ENCODE data around the gene KCNQ1.

Gene KCNQ1

DNA sequence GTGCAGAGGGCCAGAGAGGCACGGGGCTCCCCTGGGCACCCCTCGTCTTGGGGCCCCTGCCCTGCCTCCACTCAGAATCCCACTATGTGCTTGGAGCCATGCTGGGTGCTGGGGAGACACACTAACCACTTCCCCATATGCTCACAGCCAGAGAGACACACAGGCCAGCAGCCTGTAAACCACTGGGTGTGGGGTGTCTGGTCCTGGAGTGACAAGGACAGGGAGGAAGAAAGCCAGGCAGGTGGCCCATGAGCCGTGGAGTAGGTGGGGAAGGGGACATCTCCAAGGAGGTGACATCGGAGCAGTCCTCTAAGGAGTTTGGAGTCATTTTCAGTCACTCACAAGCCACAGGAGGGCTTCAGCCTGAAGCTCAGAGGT, 381.9 kb downstream of the KCNQ1 start:
- H3K4me1 Mint-ChIP-seq = no peaks in the 10 kb centered on the region
- peaks cover 17% of the 10 kb centered on the region for H3K9me3 Mint-ChIP-seq
- H3K4me3 Mint-ChIP-seq = no peak overlapping the region
- no peak overlapping the region for H3K27ac Mint-ChIP-seq
- no peaks in the 10 kb centered on the region for H3K27me3 Mint-ChIP-seq
- H3K36me3 Mint-ChIP-seq = peaks cover 29% of the 10 kb centered on the region

DNA sequence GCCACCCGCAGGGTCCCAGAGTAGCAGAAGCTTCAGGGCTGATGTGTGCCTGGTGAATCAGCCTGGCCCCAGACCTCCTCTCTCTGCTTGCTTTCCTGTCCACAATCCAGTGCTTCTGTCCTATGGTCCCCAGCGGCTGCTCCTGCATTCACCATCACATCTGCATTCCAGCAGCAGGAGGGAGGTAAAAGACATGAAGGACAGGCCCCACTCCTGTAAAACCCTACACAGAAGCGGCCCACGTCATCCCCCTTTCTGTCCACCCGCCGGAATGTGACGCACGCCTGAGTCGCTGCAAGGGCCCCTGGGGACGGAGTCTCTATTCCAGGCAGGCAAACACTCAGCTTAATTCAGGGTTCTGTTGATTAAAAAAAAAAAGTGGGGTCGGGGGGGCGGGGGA, 382.4 kb downstream of the KCNQ1 start:
- Mint-ChIP-seq H3K36me3 (peaks cover 25% of the 10 kb centered on the region), H3K27me3 (no peaks in the 10 kb centered on the region), H3K4me1 (no peaks in the 10 kb centered on the region), H3K9me3 (peaks cover 14% of the 10 kb centered on the region), H3K4me3 (no peak overlapping the region), H3K27ac (no peak overlapping the region)

DNA sequence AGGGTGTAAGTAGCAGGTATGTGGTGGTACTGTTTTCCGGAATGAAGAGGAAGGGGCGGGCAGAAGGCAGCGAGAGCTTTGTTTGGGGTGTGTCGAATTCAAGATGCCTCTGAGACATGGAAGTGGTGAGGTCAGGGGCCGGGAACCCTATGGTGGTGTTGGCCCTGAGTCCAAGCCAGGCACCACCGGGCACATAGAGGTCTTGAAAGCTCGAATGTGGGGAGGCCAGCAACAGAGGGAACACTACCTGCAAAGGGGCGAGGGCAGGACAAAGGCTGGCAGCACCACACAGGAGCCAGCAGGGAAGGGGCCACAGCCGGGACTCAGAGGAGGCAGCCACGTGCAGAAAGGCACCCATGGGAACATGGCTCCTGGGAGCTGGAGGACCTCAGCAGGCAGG, 383.0 kb downstream of the KCNQ1 start:
- H3K27ac Mint-ChIP-seq = no peak overlapping the region
- peaks cover 20% of the 10 kb centered on the region for H3K36me3 Mint-ChIP-seq
- no peaks in the 10 kb centered on the region for H3K4me1 Mint-ChIP-seq
- peaks cover 9% of the 10 kb centered on the region for H3K9me3 Mint-ChIP-seq
- no peaks in the 10 kb centered on the region for H3K27me3 Mint-ChIP-seq
- H3K4me3 Mint-ChIP-seq = no peak overlapping the region

DNA sequence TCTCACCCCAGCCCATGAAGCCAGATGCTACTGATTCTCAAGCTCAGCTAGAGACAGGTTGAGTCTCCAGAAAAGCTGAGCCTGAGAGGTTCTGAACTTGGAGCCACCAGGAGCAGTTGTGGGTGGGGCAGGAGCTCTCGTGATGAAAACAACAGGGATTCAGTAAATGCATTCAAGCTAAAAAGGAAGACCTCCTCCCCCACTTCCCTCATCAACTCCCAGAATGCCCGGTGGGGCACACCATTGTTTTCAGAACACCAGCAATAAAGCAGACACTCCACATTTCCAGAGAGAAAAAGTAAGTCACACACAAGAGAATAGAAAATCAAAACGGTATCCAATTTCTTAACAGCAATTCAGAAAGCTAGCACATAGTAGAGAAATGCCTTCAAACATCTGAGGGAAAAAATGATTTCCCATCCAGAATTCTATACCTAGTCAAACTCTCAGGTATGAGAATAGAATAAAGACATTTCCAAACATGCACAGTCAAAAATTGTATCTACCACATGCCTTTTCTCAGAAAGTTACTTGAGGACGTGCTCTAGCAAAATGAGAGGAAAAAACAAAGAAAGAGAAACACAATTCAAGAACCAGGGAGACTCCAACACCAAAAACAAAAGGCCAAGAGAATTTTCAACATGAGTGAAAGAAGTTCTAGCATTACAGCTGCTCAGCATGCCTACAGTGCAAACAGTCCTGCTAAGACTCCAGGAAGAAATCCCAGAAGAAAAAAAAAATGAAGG, 383.9 kb downstream of the KCNQ1 start:
- no peak overlapping the region for H3K27ac Mint-ChIP-seq
- H3K4me3 Mint-ChIP-seq = no peak overlapping the region
- H3K27me3 Mint-ChIP-seq = no peaks in the 10 kb centered on the region
- peaks cover 6% of the 10 kb centered on the region for H3K9me3 Mint-ChIP-seq
- H3K4me1 Mint-ChIP-seq = no peaks in the 10 kb centered on the region
- H3K36me3 Mint-ChIP-seq = peaks cover 17% of the 10 kb centered on the region

DNA sequence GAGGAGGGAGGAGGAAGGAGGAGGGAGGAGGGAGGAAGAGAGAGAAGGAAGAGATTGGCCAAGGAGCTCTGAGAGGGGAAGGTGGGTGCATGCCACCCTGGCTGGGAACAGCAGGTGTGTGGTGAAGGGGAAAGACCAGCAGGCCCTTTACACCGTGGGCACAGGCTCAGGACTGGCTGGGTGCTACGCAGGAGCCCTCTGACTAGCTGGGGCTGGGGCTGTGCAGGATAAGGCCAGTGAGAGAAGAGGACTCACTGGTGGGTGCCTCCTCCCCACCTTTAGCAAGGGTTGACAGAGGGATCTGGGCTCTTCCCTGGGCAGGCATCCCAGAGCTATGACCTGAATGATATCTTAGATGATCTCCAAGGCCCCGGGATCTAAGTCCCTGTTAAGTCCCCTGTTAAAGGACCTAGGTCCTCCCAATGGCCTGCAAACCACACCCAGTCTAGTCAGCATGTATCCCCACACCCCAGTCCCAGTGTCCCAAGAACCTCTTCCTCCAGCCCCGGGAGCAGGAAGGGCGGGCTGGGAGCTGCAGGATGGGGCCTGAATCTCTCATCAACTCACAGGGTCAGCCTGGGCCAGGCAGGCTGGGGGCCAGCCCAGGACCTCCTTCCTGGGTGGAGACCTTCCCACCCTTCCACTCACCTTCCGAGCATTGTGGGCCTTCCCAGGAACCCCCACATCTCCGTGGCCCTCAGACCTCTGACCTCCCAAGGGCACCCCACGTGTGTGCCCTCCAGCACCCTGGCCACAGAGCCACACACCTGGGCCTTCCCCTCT, 385.4 kb downstream of the KCNQ1 start:
- Mint-ChIP-seq H3K4me3 (no peak overlapping the region), H3K36me3 (peaks cover 17% of the 10 kb centered on the region), H3K4me1 (no peaks in the 10 kb centered on the region), H3K9me3 (peaks cover 6% of the 10 kb centered on the region), H3K27ac (no peak overlapping the region), H3K27me3 (no peaks in the 10 kb centered on the region)

DNA sequence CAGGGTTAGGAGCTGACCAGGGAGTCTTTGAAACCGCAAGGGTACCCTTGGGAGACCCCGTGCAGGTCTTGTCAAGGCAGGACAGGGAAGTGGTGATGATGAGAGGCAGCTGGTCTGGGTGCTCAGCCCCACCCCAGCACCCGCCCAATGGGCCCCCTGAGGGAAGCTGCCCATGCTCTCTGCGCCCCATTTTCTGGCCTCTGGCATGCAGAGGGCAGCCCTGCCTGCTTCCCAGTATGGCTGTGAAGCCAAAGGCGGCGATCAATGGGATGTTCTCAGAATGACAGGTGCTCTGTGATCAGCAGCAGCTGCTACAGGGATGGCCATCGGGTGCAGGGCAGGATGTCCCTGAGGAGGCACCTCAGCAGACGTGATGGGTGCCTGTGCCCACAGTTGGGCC, 386.1 kb downstream of the KCNQ1 start:
- Mint-ChIP-seq H3K36me3 (peaks cover 17% of the 10 kb centered on the region), H3K27me3 (no peaks in the 10 kb centered on the region), H3K27ac (no peak overlapping the region), H3K4me3 (no peak overlapping the region), H3K4me1 (no peaks in the 10 kb centered on the region), H3K9me3 (peaks cover 6% of the 10 kb centered on the region)

DNA sequence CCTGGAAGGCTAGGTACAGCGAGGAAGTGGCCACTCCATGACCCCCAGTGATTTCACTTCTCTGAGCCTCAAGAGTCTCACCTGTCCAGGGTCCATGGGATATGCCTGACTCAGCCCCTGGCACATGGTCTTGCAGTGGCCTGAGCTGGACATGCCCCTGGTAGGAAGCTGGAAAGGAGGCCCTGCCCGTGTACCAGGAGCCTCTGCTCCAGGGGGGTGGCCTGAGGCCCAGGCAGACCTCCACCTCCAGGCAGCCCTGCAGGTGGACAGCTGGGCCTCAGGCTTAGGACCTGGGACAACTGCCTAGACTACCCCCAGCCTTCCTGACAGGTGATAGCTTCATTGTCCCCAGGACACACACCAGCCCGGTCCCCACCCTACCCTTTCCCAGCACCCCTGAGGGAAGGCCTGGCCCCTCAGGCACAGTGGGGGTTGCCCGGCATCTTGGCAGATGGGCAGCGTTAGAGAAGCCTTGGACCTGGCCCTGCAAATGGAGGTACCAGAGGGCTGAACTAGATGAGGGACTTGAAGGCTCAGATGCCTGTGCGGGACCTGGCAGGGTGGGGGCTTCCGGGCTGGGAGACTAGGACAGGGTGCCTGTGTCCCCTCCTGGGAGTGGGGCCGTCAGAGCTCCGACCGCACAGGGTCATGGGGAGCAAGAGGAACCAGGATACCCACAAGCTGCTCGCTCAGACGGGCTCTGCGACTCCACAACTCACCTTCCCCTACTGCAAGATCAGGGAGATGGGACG, 387.1 kb downstream of the KCNQ1 start:
- peaks cover 6% of the 10 kb centered on the region for H3K9me3 Mint-ChIP-seq
- no peak overlapping the region for H3K27ac Mint-ChIP-seq
- no peak overlapping the region for H3K4me3 Mint-ChIP-seq
- H3K36me3 Mint-ChIP-seq = peaks cover 14% of the 10 kb centered on the region
- no peaks in the 10 kb centered on the region for H3K27me3 Mint-ChIP-seq
- H3K4me1 Mint-ChIP-seq = peaks cover 3% of the 10 kb centered on the region

DNA sequence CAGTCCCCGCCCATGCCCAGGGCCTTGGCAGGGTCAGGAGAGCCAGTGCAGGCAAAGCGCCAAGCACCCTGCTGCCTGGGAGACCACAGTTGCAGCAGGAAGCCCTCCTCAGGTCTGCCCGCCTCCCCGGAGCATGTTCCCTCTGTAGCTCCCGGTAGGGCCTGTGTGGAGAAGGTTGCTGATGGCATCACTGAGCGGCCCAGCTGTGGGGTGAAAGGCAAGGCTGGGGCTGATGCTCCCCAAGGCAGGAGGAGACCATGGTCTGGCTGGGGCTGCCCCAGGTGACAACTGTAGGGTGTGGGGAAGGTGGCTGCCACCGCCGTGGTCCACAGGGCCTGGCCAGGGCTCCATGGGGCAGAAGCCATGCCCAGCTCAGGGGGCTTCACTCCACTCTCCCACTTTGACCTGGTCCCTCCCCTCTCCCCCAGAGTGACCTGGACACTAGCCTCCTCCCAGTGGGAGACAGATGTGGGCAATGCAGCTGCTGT, 387.8 kb downstream of the KCNQ1 start:
- H3K4me1 Mint-ChIP-seq = peaks cover 3% of the 10 kb centered on the region
- peaks cover 6% of the 10 kb centered on the region for H3K9me3 Mint-ChIP-seq
- H3K36me3 Mint-ChIP-seq = peaks cover 13% of the 10 kb centered on the region
- no peaks in the 10 kb centered on the region for H3K27me3 Mint-ChIP-seq
- no peak overlapping the region for H3K27ac Mint-ChIP-seq
- H3K4me3 Mint-ChIP-seq = no peak overlapping the region

DNA sequence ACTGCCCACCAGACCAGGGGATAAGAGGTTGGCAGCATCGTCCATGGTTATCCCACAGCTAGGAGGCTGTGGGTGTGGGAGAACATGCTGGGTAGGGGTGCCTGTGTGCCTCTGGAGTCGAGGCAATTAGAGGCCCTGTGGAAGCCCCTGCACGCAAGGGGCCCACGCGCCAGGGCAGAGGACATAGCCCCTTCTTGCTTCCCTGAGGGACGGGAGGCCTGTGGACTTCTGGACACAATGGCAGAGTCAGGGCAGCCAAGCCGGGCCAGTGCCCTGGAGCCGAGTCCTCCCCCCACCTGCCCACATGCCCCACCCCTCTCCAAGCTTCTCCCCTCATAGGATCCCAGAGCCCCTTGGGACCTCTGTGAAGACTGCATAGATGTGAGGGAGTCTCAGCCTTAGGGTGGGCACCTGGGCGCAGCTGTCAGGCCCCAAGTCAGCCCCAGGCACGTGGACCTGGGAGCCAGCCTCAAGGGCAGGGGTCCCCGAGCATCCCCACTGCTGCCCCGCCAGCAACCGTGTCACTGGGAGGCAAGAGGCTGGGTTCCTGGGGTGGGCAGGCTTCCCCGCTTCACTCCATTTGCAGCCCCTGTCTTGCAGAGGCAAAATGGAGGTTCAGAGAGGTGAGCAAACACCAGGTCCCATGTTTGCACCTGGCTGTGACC, 388.4 kb downstream of the KCNQ1 start:
- Mint-ChIP-seq H3K36me3 (peaks cover 8% of the 10 kb centered on the region), H3K27ac (no peak overlapping the region), H3K4me1 (peaks cover 3% of the 10 kb centered on the region), H3K9me3 (peaks cover 3% of the 10 kb centered on the region), H3K4me3 (no peak overlapping the region), H3K27me3 (no peaks in the 10 kb centered on the region)

DNA sequence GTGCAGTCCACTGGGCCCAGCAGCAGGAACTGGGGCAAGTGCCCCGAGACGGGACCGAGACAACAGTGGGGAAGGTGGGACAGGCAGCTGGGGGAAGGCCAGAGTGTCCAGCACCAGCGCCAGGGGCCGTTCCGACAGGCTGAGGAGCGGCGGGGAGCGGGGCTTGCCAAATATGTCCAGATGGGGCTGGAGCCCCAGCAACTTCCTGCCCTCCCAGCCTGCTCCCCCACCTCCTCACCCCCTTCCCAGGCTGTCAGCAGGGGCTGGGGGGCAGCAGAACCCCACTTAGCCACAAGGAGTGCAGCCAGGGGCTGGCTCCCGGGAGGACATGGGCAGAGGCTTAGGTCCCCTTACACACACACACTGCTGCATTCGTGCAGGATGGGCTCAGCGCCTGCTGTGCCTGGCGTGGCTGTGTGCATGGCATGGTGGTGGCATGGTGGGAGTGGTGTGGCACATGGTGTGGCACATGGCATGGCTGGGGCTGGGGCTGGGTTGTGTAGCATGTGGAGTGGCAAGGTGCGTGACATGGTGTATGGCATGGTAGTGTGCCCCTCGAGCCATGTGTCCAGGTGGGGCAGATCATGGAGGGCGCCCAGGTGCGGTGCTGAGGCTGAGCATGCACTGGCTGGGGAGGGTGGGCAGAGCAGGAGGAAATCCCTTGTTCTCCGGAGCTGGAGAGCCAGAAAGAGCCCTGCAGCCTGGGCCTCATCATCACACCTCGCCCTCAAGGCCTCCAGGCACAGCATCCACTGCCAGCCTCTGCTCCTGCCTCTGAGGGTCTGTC, 389.1 kb downstream of the KCNQ1 start:
- Mint-ChIP-seq H3K27ac (no peak overlapping the region), H3K4me3 (no peak overlapping the region), H3K36me3 (peaks cover under 1% of the 10 kb centered on the region), H3K4me1 (peaks cover 3% of the 10 kb centered on the region), H3K9me3 (no peaks in the 10 kb centered on the region), H3K27me3 (no peaks in the 10 kb centered on the region)

DNA sequence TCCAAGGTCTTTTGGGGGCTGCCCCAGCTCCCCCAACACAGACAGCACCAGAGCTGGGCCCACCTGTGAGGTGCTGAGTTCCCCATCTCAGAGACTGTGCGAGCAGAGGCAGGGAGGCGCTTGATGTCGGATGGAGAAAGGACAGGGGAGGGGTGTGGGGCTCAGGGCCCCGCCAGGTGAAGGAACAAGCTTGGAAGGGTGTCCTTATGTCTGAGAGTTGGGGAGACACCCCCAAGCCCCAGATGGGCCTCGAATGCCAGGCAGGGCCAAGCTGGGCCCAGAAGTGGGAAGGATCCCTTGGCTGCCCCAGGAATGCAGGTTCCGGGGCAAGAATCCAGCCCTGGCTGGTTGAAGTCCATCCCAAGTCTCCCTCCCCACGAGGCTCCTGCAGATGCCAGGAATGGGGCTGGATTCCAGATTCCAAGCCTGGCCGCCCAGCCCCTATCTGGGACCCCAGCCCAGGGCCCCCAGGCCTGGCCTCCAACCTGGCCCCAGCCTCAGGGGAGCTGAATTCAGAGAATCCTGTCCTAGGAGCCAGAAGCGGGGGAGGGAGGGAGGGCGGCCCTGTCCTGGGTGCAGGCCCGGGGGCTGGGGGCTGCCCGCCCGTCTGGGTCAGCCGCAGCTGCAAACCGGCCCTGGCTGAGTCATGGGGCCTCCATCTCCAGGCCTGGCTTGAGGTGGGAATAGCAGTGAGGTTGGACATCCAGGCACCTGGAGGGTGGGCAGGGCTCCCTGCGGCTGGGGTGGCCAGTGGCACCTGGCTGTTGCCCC, 389.9 kb downstream of the KCNQ1 start:
- H3K9me3 Mint-ChIP-seq = no peaks in the 10 kb centered on the region
- no peaks in the 10 kb centered on the region for H3K27me3 Mint-ChIP-seq
- H3K36me3 Mint-ChIP-seq = no peaks in the 10 kb centered on the region
- peaks cover 3% of the 10 kb centered on the region for H3K4me1 Mint-ChIP-seq
- H3K4me3 Mint-ChIP-seq = no peak overlapping the region
- H3K27ac Mint-ChIP-seq = no peak overlapping the region

DNA sequence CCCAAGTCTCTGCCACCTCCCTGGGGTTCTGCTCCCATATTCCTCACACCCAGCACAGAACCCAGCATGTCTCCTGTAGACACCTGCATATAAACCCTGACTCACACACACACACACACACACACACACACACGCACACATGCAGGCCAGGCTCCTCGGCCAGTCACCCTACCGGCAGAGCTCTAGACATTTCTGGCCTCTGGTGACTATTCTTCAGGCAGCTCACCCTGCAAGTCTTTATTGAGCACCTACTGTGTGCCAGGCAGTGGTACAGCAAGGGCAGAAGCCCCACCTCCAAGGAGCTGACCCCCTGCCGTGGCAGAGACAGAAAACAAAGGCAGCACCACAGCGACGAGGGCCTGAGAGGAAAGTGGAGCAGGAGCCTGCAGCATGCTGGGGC, 390.5 kb downstream of the KCNQ1 start:
- peak overlapping the region; percentile 51 for H3K27ac Mint-ChIP-seq
- H3K27me3 Mint-ChIP-seq = no peaks in the 10 kb centered on the region
- H3K9me3 Mint-ChIP-seq = no peaks in the 10 kb centered on the region
- no peaks in the 10 kb centered on the region for H3K36me3 Mint-ChIP-seq
- H3K4me1 Mint-ChIP-seq = peaks cover 7% of the 10 kb centered on the region
- no peak overlapping the region for H3K4me3 Mint-ChIP-seq

DNA sequence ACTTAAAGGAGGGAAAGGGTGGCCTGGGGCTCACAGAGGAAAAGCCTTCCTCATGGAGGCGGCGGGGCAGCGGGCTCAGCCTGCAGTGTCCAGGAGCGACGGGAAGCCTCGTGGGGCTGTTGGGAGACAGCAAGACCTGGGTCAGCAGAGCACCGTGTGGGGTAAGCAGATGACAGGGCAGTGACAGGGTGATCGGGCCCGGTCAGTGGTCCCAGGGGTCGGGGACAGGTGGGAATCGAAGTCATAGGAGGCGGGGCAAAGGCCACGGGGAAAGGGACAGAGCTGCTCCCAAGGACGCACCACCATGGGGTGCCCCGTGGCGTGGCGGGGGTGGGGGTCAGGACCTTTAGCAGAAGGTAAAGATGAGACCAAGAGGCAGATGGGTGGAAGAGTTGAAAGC, 390.9 kb downstream of the KCNQ1 start:
- H3K27me3 Mint-ChIP-seq = no peaks in the 10 kb centered on the region
- peak overlapping the region; percentile 51 for H3K27ac Mint-ChIP-seq
- no peaks in the 10 kb centered on the region for H3K9me3 Mint-ChIP-seq
- peaks cover 8% of the 10 kb centered on the region for H3K4me1 Mint-ChIP-seq
- H3K36me3 Mint-ChIP-seq = no peaks in the 10 kb centered on the region
- no peak overlapping the region for H3K4me3 Mint-ChIP-seq

Measured in activated naive CD4-positive, alpha-beta T cell treated with anti-CD3 and anti-CD28 coated beads, Interleukin-2, amount 50 U/mL, for 24 hours (primary cell).